ENCODE results near the gene GJA5. TPM values are rescaled to one million over a fixed set of nuclear protein-coding genes. Genes with fewer than 3 reads are reported as not detected.

GJA5 gene
- total RNA-seq, 1 experiment from 2014 or later, result 0.39 TPM

DNA sequence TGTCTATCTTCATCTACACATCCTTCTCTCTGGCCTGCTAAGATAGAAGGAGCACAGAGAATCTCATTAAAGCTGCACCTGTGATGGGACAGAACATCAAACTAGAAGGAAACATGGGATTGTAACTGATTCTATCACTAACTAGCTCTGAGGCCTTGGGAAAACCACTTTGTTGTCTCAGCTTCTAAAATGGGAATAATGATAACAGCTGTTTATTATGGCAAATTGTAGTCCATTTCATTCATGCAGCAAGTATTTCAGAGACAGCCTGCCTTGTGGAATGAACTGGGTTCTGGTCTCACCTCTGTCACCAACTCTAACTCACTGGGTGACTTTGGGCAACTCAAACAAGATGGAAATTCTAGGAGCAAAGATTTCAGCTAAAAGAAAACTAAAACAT, 12.4 kb downstream of the GJA5 start:
- no peak overlapping the region for H2AFZ ChIP-seq (ENCODE audit: low read length)
- no peaks in the 10 kb centered on the region for H3K79me1 ChIP-seq (ENCODE audit: insufficient read depth, low read depth, low read length, poor library complexity, severe bottlenecking)
- Mint-ChIP-seq H3K4me1 (peaks cover 6 to 7% of the 10 kb centered on the region in 2 experiments), H3K27ac (no peak overlapping the region), H3K4me3 (no peak overlapping the region), H3K27me3 (ENCODE audit: low read depth) (peaks cover 1% of the 10 kb centered on the region), H3K36me3 (ENCODE audit: insufficient read depth in 1 of 3, low read depth in 3 of 3) (no peaks in the 10 kb centered on the region), H3K9me3 (no peaks in the 10 kb centered on the region)
- no peak overlapping the region for H3K14ac ChIP-seq (ENCODE audit: insufficient read depth, low read length)
- H2BK5ac ChIP-seq (ENCODE audit: insufficient read length, low read length), result no peak overlapping the region
- H3K79me2 ChIP-seq (ENCODE audit: insufficient read depth, low read length), result no peaks in the 10 kb centered on the region
- H3K4ac ChIP-seq (ENCODE audit: low read depth, low read length), result no peak overlapping the region
- TF ChIP-seq, protein P1, sequence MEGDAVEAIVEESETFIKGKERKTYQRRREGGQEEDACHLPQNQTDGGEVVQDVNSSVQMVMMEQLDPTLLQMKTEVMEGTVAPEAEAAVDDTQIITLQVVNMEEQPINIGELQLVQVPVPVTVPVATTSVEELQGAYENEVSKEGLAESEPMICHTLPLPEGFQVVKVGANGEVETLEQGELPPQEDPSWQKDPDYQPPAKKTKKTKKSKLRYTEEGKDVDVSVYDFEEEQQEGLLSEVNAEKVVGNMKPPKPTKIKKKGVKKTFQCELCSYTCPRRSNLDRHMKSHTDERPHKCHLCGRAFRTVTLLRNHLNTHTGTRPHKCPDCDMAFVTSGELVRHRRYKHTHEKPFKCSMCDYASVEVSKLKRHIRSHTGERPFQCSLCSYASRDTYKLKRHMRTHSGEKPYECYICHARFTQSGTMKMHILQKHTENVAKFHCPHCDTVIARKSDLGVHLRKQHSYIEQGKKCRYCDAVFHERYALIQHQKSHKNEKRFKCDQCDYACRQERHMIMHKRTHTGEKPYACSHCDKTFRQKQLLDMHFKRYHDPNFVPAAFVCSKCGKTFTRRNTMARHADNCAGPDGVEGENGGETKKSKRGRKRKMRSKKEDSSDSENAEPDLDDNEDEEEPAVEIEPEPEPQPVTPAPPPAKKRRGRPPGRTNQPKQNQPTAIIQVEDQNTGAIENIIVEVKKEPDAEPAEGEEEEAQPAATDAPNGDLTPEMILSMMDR (conservative IDR thresholded peaks at IDR 0.05), result no peak
- no peak overlapping the region for H3K9ac ChIP-seq (ENCODE audit: extremely low read depth, insufficient read length, low read length)
- H2BK120ac ChIP-seq (ENCODE audit: low read depth, low read length, poor library complexity, severe bottlenecking), result no peak overlapping the region
- no peak overlapping the region for H2BK15ac ChIP-seq (ENCODE audit: low read depth, low read length)
- H3K18ac ChIP-seq (ENCODE audit: insufficient read length, low read depth, low read length), result no peak overlapping the region
- H4K5ac ChIP-seq (ENCODE audit: insufficient read length, low read depth, low read length), result no peak overlapping the region
- H3K27ac ChIP-seq (ENCODE audit: insufficient read length, low read depth, low read length), result no peak overlapping the region
- H3K9me3 ChIP-seq (ENCODE audit: control insufficient read depth, low read depth, low read length), result no peaks in the 10 kb centered on the region
- no peaks in the 10 kb centered on the region for H4K20me1 ChIP-seq (ENCODE audit: control insufficient read depth, insufficient read depth, insufficient read length)
- H2BK20ac ChIP-seq (ENCODE audit: low read depth, low read length, poor library complexity, severe bottlenecking), result no peak overlapping the region
- H4K91ac ChIP-seq (ENCODE audit: insufficient read length, low read depth, low read length), result no peak overlapping the region
- no peak overlapping the region for H2AK5ac ChIP-seq (ENCODE audit: insufficient read length, low read length)
- no peak overlapping the region for H3T11ph ChIP-seq (ENCODE audit: low read length)
- H3K4me1 ChIP-seq (ENCODE audit: insufficient read depth, low read length), result no peaks in the 10 kb centered on the region
- no peak overlapping the region for H2BK12ac ChIP-seq (ENCODE audit: insufficient read length, low read depth, low read length)
- no peak overlapping the region for H4K8ac ChIP-seq (replicated peaks; ENCODE audit: insufficient read length, low read depth, low read length)
- no peaks in the 10 kb centered on the region for H3K23me2 ChIP-seq (ENCODE audit: insufficient read length, low read depth, low read length, poor library complexity, severe bottlenecking)
- H3K4me2 ChIP-seq (ENCODE audit: insufficient read depth, insufficient read length, low read length), result no peak overlapping the region
- no peak for DNase-seq
- no peak overlapping the region for H3K23ac ChIP-seq (ENCODE audit: insufficient read length, low read depth, low read length)
- H3K27me3 ChIP-seq (ENCODE audit: insufficient read depth, low read length), result no peaks in the 10 kb centered on the region
- no peak overlapping the region for H3K56ac ChIP-seq (ENCODE audit: insufficient read length, low read depth, low read length)
